Raji (cell line): ENCODE measurements around the gene PCDH9.

Experiments used
- POLR2A ChIP-seq: IDR thresholded peaks from 2 replicates; pipeline ENCODE4 v1.6.1; 2011; ENCODE audit warnings: low read depth, low read length, control low read depth; ENCODE audit not compliant: insufficient read depth

PCDH9 gene

DNA sequence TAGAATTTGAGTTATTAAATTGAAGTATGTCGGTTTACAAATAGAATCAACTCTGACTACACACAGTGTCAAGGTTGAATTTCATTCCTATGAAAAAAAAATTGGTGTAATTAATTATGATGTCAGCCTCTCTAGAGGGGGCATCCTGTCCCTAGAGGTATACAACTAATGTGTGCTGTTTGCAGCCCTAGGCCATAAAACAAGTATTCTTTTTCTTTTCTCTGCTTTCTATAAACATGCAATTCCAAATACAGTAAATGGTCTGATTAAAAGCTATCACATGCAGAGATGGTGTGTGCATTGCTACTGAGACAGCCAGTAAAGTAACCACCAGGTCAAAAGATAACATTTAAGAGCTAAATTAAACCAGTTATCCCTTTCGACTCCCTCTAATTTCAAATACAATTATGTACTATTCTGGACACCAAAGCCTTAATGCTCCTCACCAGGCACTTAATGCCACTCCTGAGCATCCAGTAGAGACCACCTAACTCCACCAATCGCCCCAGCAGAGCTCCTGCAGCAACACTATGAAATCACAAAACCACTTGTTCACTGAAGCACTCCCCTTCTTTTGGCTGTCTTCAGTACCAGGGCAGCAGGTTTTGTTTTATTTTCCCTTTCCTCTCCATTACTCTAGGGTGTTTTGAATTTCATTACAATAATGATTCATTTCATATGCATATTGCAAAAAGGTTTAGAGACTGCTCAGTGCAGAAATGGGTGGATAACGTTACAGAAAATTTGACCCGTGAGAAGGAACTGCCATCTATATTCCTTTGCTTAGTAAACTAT, 426.9 kb downstream of the PCDH9 start:
- no peak for TF ChIP-seq POLR2A

- TF ChIP-seq POLR2A: no peak
Observed at GRCh38 chr13:66795636-66796035, 434.5 kb downstream of the PCDH9 start.

DNA sequence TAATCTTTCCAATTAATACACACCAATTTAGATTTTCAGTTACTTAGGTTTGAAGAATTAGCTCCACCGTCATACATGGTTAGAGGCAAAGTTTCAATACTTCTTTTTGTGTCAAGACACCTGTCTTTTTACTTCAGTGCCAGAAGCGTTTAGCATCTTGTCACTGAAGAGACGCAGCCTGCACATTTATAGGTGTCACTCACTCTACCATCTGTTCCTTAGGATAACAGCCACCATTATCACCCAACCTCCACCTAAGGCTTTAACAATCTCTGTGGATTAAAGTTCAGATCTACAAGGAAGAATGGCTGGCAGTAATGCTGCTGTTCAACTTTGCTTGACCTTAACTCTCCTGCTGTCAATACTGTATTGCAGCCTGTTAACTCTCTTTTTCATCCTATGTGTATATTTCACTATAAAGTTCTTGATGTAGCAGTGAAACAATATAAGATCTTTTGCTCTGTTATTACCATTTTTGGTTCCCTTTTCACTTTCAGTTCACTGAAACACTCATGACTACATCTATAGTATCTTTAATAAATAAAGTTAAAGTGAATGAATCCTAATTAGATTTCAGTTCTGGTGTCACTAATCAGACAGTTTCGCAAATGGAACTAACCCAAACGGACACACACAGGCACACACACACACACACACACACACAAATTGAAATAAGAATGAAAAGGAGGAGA, 435.6 kb downstream of the PCDH9 start:
- no peak for TF ChIP-seq POLR2A

GRCh38 chr13:66790861-66791260, 439.3 kb downstream of the PCDH9 start:
- no peak for TF ChIP-seq POLR2A

DNA sequence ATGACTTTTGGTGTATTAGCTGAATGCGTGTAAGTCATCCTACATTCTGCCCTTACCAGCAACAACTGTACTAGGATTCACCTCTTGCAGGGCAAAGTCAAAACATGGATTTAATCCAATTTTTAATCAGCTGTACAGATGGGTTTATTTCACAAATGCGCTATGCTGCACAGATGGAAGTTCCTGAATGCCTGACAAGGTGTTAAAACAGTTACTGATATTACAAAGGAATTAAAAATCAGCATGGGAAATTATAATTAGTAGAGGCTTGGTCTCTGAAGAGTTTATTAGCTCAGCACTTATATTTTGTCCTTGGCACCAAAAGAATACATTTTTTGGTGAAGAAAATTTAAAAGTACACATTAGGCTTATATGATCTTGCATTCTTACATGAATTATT, 448.9 kb downstream of the PCDH9 start:
- no peak for TF ChIP-seq POLR2A

- no peak for TF ChIP-seq POLR2A
Observed at GRCh38 chr13:66780814-66781213, 449.3 kb downstream of the PCDH9 start.

DNA sequence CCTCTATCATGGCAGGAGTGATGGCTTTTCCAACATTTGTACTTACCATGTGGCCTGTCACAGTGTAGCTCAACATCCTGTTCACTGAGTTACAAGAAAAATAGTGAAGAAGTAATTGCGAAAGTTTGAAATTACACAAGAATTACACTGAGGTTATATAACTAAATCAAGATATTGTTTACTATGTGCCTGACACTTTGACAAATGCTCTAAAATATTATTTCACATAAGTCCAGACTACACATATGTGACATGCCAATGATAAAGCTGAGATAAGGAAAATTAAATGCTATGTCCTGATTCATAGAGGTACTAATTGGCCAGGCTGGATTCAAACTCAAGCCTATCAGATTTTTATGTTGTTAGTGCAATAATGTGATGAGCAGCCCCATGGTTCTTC, 451.7 kb downstream of the PCDH9 start:
- no peak for TF ChIP-seq POLR2A

- no peak for TF ChIP-seq POLR2A
Observed at GRCh38 chr13:66775196-66775595, 454.9 kb downstream of the PCDH9 start.

GRCh38 chr13:66774046-66774445, 456.1 kb downstream of the PCDH9 start:
- TF ChIP-seq POLR2A: no peak

DNA sequence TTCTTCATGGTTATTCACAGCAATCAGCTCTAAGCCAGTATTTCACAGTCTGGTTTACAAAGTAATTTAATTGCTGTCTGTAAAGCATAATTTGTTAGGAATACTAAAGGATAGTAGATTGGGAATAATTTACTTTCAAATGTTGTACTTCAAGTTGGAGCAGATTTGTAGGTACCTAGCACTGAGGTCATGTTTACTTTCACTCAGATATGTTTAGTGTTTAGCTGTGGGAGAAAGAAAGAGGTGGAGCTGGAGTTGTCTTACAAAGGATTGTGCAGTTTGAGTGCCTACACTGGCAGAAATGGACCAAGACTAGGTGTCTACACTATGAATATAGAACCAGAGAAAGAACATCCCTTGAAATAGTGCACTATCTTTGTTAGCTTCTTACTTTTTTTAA, 464.6 kb downstream of the PCDH9 start:
- no peak for TF ChIP-seq POLR2A

DNA sequence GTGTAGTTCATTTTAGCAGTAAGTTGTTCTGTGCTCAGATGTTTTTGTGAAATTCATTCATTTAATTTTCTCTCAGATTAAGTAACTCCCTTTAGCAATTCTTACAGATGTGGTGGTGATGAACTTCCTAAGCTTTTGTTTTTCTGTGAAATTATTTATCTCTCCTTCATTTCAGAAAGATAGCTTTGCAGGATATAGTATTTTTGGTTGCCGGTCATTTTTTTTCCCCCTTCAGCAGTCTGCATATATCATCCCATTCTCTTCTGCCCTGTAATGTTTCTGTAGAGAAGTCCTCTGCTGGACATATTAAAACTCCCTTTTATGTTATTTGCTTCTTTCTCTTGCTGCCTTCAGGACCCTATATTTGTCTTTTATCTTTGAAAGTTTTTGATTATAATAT, 470.2 kb downstream of the PCDH9 start:
- TF ChIP-seq POLR2A: no peak

DNA sequence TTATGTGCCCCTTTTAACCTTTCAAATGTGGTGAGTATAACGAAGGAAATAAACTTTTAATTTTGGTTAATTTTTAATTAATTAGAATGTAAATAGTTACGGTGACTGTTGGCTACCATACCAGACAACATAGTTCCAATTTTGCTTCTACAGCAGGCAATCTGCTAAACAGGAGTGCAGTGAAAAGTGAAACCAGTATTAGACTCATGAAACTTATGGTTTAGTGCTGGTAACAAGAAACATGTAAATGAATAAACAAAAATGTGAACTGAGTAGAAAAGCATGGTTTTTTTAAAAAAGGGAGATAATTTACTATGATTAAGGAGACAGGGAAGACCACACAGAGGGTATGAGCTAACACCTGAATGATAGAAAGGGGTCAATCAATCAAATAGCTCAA, 478.4 kb downstream of the PCDH9 start:
- TF ChIP-seq POLR2A: no peak

GRCh38 chr13:66748712-66749111, 481.4 kb downstream of the PCDH9 start:
- no peak for TF ChIP-seq POLR2A

- no peak for TF ChIP-seq POLR2A
Observed at GRCh38 chr13:66745307-66745706, 484.8 kb downstream of the PCDH9 start.

DNA sequence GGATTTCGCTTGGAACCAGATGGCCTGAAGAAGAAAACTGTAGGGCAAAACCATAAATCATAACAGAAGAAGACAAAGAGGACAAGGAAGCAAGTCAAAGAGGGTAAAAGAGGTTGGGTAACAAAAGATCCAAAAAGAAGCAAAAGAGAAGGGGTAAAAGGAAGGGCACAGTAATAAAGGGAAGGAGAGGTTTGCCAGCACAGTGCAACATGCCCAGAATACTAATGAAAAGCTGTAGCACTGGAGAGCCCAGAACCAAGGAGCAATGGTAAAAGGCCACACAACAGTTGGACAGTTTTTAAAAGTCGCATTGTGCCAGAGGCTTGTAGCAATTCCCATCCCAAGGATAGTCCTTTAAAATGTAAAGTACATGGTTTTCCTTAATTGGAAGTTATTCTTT, 506.6 kb downstream of the PCDH9 start:
- TF ChIP-seq POLR2A: no peak

DNA sequence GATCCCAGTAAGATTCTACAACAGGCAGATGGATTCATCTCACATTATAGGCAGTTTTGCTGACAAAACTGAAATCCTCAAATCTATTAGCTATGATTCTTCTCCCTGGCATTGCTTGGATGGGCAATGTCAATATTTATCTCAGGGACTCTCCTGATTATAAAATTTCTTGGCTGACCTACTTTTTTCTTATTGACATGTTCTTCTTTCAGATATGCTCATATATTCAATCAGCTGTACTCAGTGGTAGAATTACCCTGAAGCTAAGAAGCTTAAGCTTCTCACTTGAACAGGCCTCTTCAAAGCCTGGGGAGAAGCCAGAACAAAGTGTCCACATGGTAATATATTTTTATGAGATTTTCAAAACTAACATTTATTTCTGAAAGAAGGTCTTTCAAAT, 513.6 kb downstream of the PCDH9 start:
- TF ChIP-seq POLR2A: no peak
